Fibroblast of skin of right biceps (primary cell): Measurements from ENCODE around the gene IFIT2.
"Not testable (repeated sequence)": the region's sequence is repeated elsewhere in the genome, so short reads cannot be mapped to it uniquely, and the experiment has no call there.

Source experiments
- DNase-seq: peaks from one replicate; pipeline ENCODE4 v3.0.0-alpha.2; 2013

Gene IFIT2

DNA sequence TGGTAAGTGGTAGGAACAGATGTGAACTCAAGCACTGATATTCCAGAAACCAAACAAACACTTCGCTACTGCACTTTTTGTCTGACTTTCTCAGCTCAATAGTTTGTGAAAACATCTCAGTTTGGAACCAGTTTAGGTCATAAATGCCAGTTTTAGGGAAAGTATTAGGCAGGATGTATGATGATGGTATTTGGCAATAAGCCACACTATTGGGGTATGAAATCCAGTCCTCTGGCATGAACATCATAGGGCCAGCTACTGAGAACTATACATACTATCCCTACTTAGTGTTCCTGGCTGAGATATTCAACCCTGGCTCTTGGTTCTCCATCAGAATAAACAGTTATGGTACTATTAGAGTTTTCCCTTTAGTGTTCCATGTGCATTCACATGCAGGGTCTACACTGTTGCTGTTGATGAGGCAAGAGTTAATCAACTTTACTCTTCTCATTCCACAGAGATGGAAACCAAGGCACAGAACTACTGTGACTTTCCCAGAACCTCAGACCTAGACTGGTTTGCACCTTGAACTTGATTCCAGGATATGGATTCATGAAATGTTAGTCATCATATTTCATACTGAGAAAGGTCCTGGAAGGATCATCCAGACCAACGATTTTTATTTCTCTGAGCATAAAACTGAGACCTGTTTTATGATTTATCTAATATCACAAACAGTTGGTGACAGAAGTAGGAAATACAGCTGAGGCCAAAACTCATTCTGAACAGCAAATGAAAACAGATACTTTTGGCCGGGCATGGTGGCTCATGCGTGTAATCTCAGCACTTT, 20.0 kb upstream of the IFIT2 start:
- peak; percentile 32 for DNase-seq

DNA sequence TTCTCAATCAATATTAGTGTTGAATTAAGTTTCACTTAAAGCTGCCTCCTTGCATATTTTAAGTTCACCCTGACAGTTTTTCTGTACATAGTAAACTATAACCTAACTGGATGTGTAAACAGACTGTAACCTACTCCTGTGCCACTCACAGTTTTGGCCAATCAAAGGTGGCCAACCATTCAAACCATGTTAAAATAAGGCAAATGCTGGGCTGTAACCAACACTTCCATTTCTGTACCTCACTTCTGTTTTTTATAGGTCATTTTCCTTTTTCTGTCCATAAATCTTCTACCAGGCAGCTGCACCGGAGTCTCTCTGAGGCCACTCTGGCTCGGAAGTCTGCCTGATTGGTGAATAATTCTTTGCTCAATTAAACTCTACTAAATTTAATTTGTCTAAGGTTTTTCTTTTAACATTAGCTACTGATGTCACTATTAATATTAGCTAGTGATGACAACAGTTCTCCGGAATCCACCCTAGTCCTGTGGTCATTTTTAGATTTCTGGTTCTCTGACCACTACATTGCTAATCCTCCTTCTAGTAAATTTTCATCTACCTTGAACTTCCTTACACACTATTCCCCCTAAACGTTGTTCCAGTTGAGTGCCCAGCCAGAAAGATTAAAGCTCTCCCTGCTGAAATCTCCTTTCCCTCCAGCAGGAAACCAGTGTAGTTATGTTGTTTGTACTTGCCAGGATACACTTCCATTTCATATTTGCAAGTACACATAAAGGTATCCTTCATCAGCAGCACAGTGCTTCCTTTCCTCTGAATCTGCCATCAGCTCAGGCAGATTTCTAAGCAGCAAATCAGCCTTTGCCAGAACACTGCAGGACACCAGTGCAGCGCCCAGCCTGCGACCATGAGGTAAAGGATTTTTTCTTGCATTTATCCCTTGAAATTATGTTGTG, 18.6 kb upstream of the IFIT2 start:
- DNase-seq: peak; percentile 55

- DNase-seq: peak; percentile 93
Observed at GRCh38 chr10:89283936-89284475, 17.8 kb upstream of the IFIT2 start.

- not testable (repeated sequence) for DNase-seq
Observed at GRCh38 chr10:89284711-89285110, 17.1 kb upstream of the IFIT2 start.

- DNase-seq: peak; percentile 70
Observed at GRCh38 chr10:89285303-89285702, 16.5 kb upstream of the IFIT2 start.

GRCh38 chr10:89294721-89295239, 7.1 kb upstream of the IFIT2 start:
- no peak for DNase-seq

DNA sequence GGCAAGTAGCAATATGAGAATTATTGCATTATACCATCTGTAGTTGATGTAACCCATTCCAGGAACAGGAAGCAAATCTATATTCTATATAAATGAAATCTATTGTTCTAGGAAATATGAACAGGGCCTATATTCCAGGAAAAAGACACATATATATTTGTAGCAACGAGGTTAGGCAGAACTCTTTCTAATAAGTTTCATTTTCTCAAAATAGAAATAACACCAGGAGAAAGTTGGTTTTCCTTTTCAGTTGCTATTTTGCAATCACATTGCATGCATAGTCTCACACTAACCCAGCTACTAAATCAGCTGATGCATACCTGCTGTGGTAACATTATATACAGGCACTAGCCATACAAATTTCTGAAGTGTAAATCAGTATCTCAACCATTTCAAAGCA, 6.2 kb upstream of the IFIT2 start:
- peak; percentile 68 for DNase-seq

GRCh38 chr10:89296220-89296648, 5.6 kb upstream of the IFIT2 start:
- no peak for DNase-seq

- no peak for DNase-seq
Observed at GRCh38 chr10:89297356-89297755, 4.5 kb upstream of the IFIT2 start.

GRCh38 chr10:89297791-89298190, 4.1 kb upstream of the IFIT2 start:
- no peak for DNase-seq

GRCh38 chr10:89299031-89299430, 2.8 kb upstream of the IFIT2 start:
- DNase-seq: no peak

- DNase-seq: peak; percentile 31
Observed at GRCh38 chr10:89301232-89301631, 614 bp upstream of the IFIT2 start.

GRCh38 chr10:89302625-89303024, 779 bp downstream of the IFIT2 start:
- no peak for DNase-seq

- no peak for DNase-seq
Observed at GRCh38 chr10:89303161-89303560, 1.3 kb downstream of the IFIT2 start.

- no peak for DNase-seq
Observed at GRCh38 chr10:89304026-89304425, 2.2 kb downstream of the IFIT2 start.

- no peak for DNase-seq
Observed at GRCh38 chr10:89304446-89304845, 2.6 kb downstream of the IFIT2 start.

- DNase-seq: no peak
Observed at GRCh38 chr10:89304925-89305324, 3.1 kb downstream of the IFIT2 start.

DNA sequence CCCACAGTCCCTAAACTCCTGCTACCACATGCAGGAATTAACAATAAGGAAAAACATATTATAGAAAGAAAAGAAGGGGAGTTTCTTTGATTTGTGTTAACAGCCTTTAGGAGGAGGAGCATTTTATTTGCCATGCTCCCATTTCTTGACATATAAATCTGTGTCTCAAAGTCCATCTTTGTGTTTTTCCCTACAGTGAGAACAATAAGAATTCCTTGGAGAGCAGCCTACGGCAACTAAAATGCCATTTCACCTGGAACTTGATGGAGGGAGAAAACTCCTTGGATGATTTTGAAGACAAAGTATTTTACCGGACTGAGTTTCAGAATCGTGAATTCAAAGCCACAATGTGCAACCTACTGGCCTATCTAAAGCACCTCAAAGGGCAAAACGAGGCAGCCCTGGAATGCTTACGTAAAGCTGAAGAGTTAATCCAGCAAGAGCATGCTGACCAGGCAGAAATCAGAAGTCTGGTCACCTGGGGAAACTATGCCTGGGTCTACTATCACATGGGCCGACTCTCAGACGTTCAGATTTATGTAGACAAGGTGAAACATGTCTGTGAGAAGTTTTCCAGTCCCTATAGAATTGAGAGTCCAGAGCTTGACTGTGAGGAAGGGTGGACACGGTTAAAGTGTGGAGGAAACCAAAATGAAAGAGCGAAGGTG, 4.1 kb downstream of the IFIT2 start:
- DNase-seq: no peak

GRCh38 chr10:89306434-89307268, 4.8 kb downstream of the IFIT2 start:
- DNase-seq: no peak

DNA sequence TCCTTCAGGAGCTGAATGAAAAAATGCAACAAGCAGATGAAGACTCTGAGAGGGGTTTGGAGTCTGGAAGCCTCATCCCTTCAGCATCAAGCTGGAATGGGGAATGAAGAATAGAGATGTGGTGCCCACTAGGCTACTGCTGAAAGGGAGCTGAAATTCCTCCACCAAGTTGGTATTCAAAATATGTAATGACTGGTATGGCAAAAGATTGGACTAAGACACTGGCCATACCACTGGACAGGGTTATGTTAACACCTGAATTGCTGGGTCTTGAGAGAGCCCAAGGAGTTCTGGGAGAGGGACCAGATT, 5.4 kb downstream of the IFIT2 start:
- no peak for DNase-seq

DNA sequence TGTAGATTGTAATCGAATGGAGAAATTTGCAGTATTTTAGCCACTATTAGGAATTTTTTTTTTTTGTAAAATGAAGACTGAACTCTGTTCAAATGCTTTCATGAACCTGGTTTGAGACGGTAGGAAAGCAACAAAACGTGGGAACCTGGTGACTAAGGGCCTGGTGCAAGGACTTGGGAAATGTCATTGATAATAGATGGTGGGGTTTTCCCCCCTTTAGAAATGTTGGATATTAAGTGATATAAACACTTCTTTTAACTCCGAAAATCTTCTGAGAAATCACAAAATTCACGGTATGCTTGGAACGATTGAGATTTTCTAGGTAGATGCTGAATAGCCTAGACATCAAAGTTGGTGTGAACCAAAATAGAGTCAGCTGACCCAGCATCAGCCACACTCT, 6.4 kb downstream of the IFIT2 start:
- no peak for DNase-seq

DNA sequence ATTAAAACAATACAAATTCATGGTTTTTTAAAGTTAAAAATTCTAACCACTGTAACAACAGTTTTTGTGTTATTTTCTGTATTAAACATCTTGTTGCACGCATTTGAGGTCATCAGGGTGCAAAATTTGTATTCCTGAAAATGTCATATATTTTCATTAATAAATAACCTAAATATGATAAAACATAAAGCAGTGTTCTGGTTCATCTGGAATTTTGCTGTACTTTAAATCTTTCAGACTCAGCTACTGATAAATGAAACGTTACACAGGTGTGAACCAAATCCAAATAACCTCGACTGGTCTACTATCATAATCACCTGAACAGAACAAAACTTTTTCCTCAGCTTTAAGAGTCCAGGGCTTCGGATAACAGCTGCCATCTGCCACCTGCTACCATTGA, 6.9 kb downstream of the IFIT2 start:
- no peak for DNase-seq
